Erythroblast (primary cell): Measurements from ENCODE around the gene PKN3.

Source experiments
- GATA1 ChIP-seq: IDR thresholded peaks from 2 replicates; pipeline ENCODE4 v1.6.1; 2011; ENCODE audit warnings: low read depth, mild to moderate bottlenecking, control low read depth, low read length, moderate library complexity
- POLR2A ChIP-seq: IDR thresholded peaks from 2 replicates; pipeline ENCODE4 v1.6.1; 2011; ENCODE audit warnings: mild to moderate bottlenecking, low read length

DNA sequence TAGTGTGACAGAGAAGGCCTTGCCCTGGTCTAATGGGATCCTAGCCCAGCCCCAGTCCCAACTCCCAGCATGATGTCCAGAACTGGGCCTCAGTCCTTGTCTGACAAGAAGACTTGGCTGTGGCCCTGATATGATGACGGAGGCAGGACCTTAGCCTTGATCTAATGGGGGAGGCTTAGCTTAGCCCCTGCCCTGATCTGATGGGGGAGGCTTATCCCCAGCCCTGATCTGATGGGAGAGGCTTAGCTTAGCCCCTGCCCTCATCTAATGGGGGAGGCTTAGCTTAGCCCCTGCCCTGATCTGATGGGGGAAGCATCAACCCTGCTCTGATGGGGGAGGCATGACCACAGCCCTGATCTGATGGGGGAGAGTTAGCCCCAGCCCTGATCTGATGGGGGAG, 3.7 kb downstream of the PKN3 start:
- TF ChIP-seq POLR2A = no peak
- no peak for TF ChIP-seq GATA1
